NCI-H1105 treated with DMSO at 0.1 percent for 48 hours (cell line): ENCODE results near the gene CCND2.
A peak's percentile ranks its signal among the peaks of the same experiment; 100 is the strongest.

Source experiments
- DNase-seq: peaks from one replicate; lab custom pipeline; 2025; lab: John Stamatoyannopoulos, UW

Gene CCND2

GRCh38 chr12:4256043-4256826 is 17.3 kb upstream of the CCND2 start:
- no peak for DNase-seq

GRCh38 chr12:4257442-4257841 is 16.1 kb upstream of the CCND2 start:
- no peak for DNase-seq

GRCh38 chr12:4259099-4259498 is 14.5 kb upstream of the CCND2 start:
- no peak for DNase-seq

- DNase-seq = no peak
Observed at GRCh38 chr12:4261655-4262054, 11.9 kb upstream of the CCND2 start.

- DNase-seq = no peak
Observed at GRCh38 chr12:4265280-4265679, 8.3 kb upstream of the CCND2 start.

- no peak for DNase-seq
Observed at GRCh38 chr12:4266990-4267389, 6.6 kb upstream of the CCND2 start.

GRCh38 chr12:4267704-4268328 is 5.7 kb upstream of the CCND2 start:
- DNase-seq = peak; percentile 36

GRCh38 chr12:4268329-4269181 is 5.0 kb upstream of the CCND2 start:
- peak; percentile 36 for DNase-seq

GRCh38 chr12:4269279-4269991 is 4.1 kb upstream of the CCND2 start:
- peak; percentile 28 for DNase-seq

- no peak for DNase-seq
Observed at GRCh38 chr12:4270016-4270830, 3.3 kb upstream of the CCND2 start.

GRCh38 chr12:4270831-4271716 is 2.5 kb upstream of the CCND2 start:
- no peak for DNase-seq

GRCh38 chr12:4271717-4272423 is 1.7 kb upstream of the CCND2 start:
- peak; percentile 37 for DNase-seq

GRCh38 chr12:4272424-4273272 is 914 bp upstream of the CCND2 start:
- DNase-seq = no peak

- DNase-seq = no peak
Observed at GRCh38 chr12:4273273-4273651, 300 bp upstream of the CCND2 start.

GRCh38 chr12:4274396-4275015 is 944 bp downstream of the CCND2 start:
- no peak for DNase-seq

- DNase-seq = no peak
Observed at GRCh38 chr12:4275016-4275869, 1.7 kb downstream of the CCND2 start.

- no peak for DNase-seq
Observed at GRCh38 chr12:4275870-4276301, 2.3 kb downstream of the CCND2 start.
